Measurements from ENCODE around the gene COL15A1.

Gene COL15A1

DNA sequence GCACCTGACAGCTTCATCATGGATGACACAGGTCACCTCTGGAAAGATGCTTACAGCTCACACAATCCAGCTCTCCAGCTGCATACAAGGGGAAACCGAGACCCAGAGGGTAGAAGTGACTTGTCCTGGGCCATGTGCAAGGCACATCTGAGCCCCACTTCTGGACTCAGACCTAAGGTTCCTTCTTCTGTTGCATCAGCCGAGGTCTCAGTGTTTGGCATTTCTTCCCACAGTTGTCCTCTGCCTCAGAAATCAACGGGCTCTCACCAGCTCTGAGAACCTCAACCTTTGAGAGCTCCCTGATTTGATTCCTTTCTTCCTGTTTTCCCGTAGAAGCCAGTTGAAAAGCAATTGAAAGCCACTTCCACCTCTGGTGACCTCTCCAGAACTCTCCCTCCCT, 38.7 kb upstream of the COL15A1 start:
- no peak for TF ChIP-seq MYC (IDR thresholded peaks at IDR 0.05; ENCODE audit: low read depth, low read length)
- TF ChIP-seq, protein P1, sequence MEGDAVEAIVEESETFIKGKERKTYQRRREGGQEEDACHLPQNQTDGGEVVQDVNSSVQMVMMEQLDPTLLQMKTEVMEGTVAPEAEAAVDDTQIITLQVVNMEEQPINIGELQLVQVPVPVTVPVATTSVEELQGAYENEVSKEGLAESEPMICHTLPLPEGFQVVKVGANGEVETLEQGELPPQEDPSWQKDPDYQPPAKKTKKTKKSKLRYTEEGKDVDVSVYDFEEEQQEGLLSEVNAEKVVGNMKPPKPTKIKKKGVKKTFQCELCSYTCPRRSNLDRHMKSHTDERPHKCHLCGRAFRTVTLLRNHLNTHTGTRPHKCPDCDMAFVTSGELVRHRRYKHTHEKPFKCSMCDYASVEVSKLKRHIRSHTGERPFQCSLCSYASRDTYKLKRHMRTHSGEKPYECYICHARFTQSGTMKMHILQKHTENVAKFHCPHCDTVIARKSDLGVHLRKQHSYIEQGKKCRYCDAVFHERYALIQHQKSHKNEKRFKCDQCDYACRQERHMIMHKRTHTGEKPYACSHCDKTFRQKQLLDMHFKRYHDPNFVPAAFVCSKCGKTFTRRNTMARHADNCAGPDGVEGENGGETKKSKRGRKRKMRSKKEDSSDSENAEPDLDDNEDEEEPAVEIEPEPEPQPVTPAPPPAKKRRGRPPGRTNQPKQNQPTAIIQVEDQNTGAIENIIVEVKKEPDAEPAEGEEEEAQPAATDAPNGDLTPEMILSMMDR (IDR thresholded peaks at IDR 0.05; ENCODE audit: low read depth, low read length): no peak
- no peak for TF ChIP-seq POLR2A (IDR thresholded peaks at IDR 0.05; ENCODE audit: extremely low read depth, insufficient read length)
- TF ChIP-seq, protein P2, sequence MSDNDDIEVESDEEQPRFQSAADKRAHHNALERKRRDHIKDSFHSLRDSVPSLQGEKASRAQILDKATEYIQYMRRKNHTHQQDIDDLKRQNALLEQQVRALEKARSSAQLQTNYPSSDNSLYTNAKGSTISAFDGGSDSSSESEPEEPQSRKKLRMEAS (IDR thresholded peaks at IDR 0.05; ENCODE audit: low read depth, low read length): no peak
- no peak for DNase-seq (ENCODE audit: low read depth)
- no peak overlapping the region for H3K4me3 ChIP-seq (ENCODE audit: low read depth, low read length)

DNA sequence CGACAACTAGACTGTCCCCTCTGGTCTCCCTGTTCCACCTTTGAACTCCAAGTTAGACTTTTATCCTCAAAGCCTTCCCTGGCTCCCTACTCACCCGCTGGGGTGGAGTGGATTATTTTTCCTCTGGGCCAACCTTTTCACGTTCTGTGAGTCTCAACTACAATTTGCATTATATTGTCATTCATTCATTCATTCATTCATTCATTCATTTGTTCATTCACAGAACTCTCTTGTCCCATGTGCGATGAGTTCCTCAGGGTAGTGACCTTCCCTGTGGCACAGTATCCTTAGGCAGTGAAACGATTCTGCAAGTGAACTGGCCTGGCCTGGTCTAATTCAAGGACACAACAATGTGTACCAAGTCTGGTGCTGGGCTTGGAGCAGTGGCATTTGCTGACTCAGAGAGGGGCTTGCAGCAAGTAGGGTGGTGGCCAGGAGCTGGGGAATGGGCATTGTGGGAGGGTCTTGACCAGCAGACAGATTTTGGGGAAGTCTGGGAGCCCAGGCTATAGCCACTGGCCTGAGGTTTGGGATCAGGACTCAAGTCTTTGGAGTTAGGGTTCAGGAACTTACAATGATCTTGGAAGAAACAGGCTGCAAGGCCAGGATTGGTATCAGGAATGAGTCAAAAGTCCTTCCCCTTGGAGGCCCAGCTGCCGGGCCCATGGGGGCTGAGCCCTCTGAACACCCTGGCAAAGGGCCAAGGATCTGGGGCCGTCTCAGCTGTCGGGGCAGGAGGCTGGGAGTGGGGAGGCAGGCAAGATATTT, 37.2 kb upstream of the COL15A1 start:
- no peak overlapping the region for H3K4me3 ChIP-seq (ENCODE audit: low read depth, low read length)
- DNase-seq (ENCODE audit: low read depth): no peak
- no peak for TF ChIP-seq POLR2A (IDR thresholded peaks at IDR 0.05; ENCODE audit: extremely low read depth, insufficient read length)
- TF ChIP-seq, protein P1 (IDR thresholded peaks at IDR 0.05; ENCODE audit: low read depth, low read length): no peak
- no peak for TF ChIP-seq MYC (IDR thresholded peaks at IDR 0.05; ENCODE audit: low read depth, low read length)
- TF ChIP-seq, protein P2 (IDR thresholded peaks at IDR 0.05; ENCODE audit: low read depth, low read length): no peak

DNA sequence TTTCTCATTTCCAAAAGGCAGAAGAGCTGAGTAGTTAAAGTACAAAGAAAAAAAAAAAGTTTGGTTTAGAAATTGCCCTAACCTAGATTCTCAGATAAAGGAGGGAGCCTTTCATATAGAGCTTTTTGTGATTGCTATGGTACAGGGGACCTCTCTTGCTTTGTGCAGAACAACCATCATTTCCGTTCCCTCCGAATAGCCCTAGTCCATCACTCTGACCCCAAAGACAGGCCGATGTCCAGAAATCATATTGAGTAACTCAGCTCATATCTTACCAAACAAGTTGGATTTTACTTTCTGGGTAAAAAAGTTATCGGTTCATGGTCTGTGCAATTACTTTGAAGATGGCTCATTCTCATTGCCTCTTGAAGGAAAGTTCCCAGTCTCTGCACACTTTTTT, 36.7 kb upstream of the COL15A1 start:
- H3K4me3 ChIP-seq (ENCODE audit: low read depth, low read length): no peak overlapping the region
- TF ChIP-seq, protein P1 (IDR thresholded peaks at IDR 0.05; ENCODE audit: low read depth, low read length): no peak
- TF ChIP-seq MYC (IDR thresholded peaks at IDR 0.05; ENCODE audit: low read depth, low read length): no peak
- no peak for TF ChIP-seq POLR2A (IDR thresholded peaks at IDR 0.05; ENCODE audit: extremely low read depth, insufficient read length)
- TF ChIP-seq, protein P2 (IDR thresholded peaks at IDR 0.05; ENCODE audit: low read depth, low read length): no peak
- DNase-seq (ENCODE audit: low read depth): no peak

DNA sequence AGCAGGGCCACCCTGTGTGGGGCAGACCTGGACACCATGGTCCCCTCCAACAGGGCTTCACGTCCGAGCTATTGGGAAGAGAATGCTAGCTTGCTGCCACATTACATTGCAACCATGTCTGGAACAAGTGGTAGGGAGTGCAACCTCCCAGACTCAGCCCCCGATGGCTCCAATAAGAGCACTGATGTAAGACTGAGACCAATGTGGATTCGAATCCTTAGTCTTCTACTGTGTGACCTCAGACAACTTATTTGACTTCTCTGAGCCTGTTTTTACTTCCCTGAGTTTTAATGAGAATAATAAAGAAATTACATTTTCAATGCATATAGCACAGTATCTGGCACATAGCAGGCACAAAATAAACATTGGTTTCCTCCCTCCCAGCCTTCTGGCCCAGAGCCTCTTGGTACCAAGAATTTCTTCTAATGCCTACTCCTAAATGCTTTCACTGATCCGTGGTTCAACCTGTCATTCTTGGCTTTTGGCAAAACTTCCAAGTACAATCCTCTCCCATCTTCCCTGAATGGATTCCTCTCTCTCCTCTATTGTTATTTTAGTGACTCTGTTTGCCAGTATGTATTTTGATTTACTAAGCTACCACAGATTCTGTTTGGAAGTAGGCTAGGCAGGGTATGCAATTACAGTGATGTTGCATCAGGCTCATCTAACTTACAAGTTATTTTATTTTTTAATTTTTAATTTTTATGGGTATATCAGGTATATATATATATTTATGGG, 34.6 kb upstream of the COL15A1 start:
- no peak for DNase-seq (ENCODE audit: low read depth)
- H3K4me3 ChIP-seq (ENCODE audit: low read depth, low read length): no peak overlapping the region
- TF ChIP-seq, protein P2 (IDR thresholded peaks at IDR 0.05; ENCODE audit: low read depth, low read length): no peak
- TF ChIP-seq, protein P1 (IDR thresholded peaks at IDR 0.05; ENCODE audit: low read depth, low read length): no peak
- TF ChIP-seq POLR2A (IDR thresholded peaks at IDR 0.05; ENCODE audit: extremely low read depth, insufficient read length): no peak
- TF ChIP-seq MYC (IDR thresholded peaks at IDR 0.05; ENCODE audit: low read depth, low read length): no peak

DNA sequence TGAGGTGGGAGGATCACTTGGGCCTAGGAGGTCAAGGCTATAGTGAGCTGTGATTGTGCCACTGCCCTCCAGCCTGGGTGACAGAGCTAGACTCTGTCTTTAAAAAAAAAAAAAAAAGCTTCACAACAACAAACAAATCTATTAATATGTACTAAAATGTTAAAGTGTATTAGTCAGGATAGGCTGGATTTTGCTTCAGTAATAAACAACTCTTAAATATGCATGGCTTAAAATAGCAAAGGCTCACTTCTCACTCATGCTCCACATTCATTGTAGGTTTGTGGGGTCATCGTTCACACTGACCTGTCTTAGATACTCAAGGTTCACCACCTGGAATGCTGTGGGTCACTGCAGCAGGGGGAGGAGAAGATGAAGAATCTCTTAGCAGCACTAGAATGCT, 33.8 kb upstream of the COL15A1 start:
- no peak for DNase-seq (ENCODE audit: low read depth)
- no peak overlapping the region for H3K4me3 ChIP-seq (ENCODE audit: low read depth, low read length)
- TF ChIP-seq, protein P2 (IDR thresholded peaks at IDR 0.05; ENCODE audit: low read depth, low read length): no peak
- TF ChIP-seq POLR2A (IDR thresholded peaks at IDR 0.05; ENCODE audit: extremely low read depth, insufficient read length) (no peak), MYC (IDR thresholded peaks at IDR 0.05; ENCODE audit: low read depth, low read length) (no peak)
- TF ChIP-seq, protein P1 (IDR thresholded peaks at IDR 0.05; ENCODE audit: low read depth, low read length): no peak
